GM23338 (cell line): Measurements from ENCODE around the gene CPT1C. TPM values are rescaled to one million over a fixed set of nuclear protein-coding genes. Genes with fewer than 3 reads are reported as not detected.

Source experiments
- ATAC-seq: fragments of 200-7000 bp; cut with Tn5 transposase; 3 replicates; pipeline ENCODE4 v1.9.1; 2020
- DNase-seq: peaks from one replicate; pipeline ENCODE4 v3.0.0-alpha.2; 2015; ENCODE audit warnings: low spot score
- H2AFZ ChIP-seq: fragments of 200-600 bp; sonication (generic); 2 replicates; pipeline ENCODE4 v1.8.0; 2016; ENCODE audit warnings: antibody characterized with exemption, mild to moderate bottlenecking, moderate library complexity
- H3F3A ChIP-seq: fragments of 200-600 bp; sonication (generic); replicated peaks from 2 replicates; pipeline ENCODE4 v1.8.0; 2017; ENCODE audit warnings: antibody characterized with exemption, mixed run types, low read depth
- H3K27ac ChIP-seq: fragments of 200-600 bp; sonication (generic); 2 replicates; pipeline ENCODE4 v1.6.1; 2016; ENCODE audit warnings: low read depth
- H3K27me3 ChIP-seq: fragments of 200-600 bp; sonication (generic); 2 replicates; pipeline ENCODE4 v1.8.0; 2016; ENCODE audit warnings: mild to moderate bottlenecking, mixed run types, moderate library complexity; ENCODE audit not compliant: insufficient read depth
- H3K36me3 ChIP-seq: fragments of 200-600 bp; sonication (generic); 2 replicates; pipeline ENCODE4 v1.8.0; 2016; ENCODE audit warnings: mild to moderate bottlenecking; ENCODE audit not compliant: insufficient read depth
- H3K4me1 ChIP-seq: fragments of 200-600 bp; sonication (generic); 2 replicates; pipeline ENCODE4 v1.8.0; 2016; ENCODE audit warnings: mild to moderate bottlenecking, moderate library complexity; ENCODE audit not compliant: insufficient read depth
- H3K4me2 ChIP-seq: fragments of 200-600 bp; sonication (generic); 2 replicates; pipeline ENCODE4 v1.7.1; 2017; ENCODE audit warnings: mixed run types
- H3K4me3 ChIP-seq: fragments of 200-600 bp; sonication (generic); 2 replicates; pipeline ENCODE4 v1.6.1; 2016; ENCODE audit warnings: mixed run types
- H3K79me2 ChIP-seq: fragments of 200-600 bp; sonication (generic); replicated peaks from 2 replicates; pipeline ENCODE4 v1.8.0; 2017; ENCODE audit warnings: mild to moderate bottlenecking; ENCODE audit not compliant: insufficient read depth
- H3K9me2 ChIP-seq: fragments of 200-600 bp; sonication (generic); 2 replicates; pipeline ENCODE4 v1.8.0; 2017; ENCODE audit not compliant: insufficient read depth
- H4K20me1 ChIP-seq: fragments of 200-600 bp; sonication (generic); replicated peaks from 2 replicates; pipeline ENCODE4 v1.8.0; 2017; ENCODE audit warnings: mild to moderate bottlenecking; ENCODE audit not compliant: insufficient read depth
- H3K27ac Mint-ChIP-seq: 2 replicates; pipeline ENCODE4 v1.8.0; 2020; ENCODE audit warnings: inconsistent platforms, mild to moderate bottlenecking, moderate library complexity, mixed read lengths
- H3K27me3 Mint-ChIP-seq: 3 replicates; pipeline ENCODE4 v1.8.0; 2022; ENCODE audit warnings: low read depth, mild to moderate bottlenecking, moderate library complexity, mixed read lengths, inconsistent platforms; ENCODE audit not compliant: insufficient read depth, poor library complexity
- H3K36me3 Mint-ChIP-seq: 3 replicates; pipeline ENCODE4 v1.8.0; 2021; ENCODE audit warnings: low read depth, mild to moderate bottlenecking, inconsistent platforms, moderate library complexity, mixed read lengths
- H3K4me1 Mint-ChIP-seq: 3 replicates; pipeline ENCODE4 v1.8.0; 2020; ENCODE audit warnings: mild to moderate bottlenecking, inconsistent platforms, mixed read lengths
- H3K4me3 Mint-ChIP-seq: 3 replicates; pipeline ENCODE4 v1.8.0; 2021; ENCODE audit warnings: moderate library complexity, mild to moderate bottlenecking, inconsistent platforms, mixed read lengths
- H3K9me3 Mint-ChIP-seq: 3 replicates; pipeline ENCODE4 v1.8.0; 2020; ENCODE audit warnings: moderate library complexity, mild to moderate bottlenecking, inconsistent platforms, mixed read lengths
- EZH2 ChIP-seq: fragments of 200-600 bp; sonication (generic); IDR thresholded peaks from one replicate; pipeline ENCODE4 v1.8.0; 2017; ENCODE audit warnings: antibody characterized with exemption, mild to moderate bottlenecking, low read depth; ENCODE audit not compliant: unreplicated experiment
- EZH2phosphoT487 ChIP-seq: fragments of 200-600 bp; sonication (generic); IDR thresholded peaks from one replicate; pipeline ENCODE4 v1.8.1; 2018; ENCODE audit warnings: antibody characterized with exemption; ENCODE audit not compliant: unreplicated experiment
- JUNB ChIP-seq: IDR thresholded peaks from one replicate; pipeline ENCODE4 v1.6.1; 2016; ENCODE audit warnings: antibody characterized with exemption; ENCODE audit not compliant: unreplicated experiment
- NANOG ChIP-seq: IDR thresholded peaks from 2 replicates; pipeline ENCODE4 v1.6.1; 2016; ENCODE audit warnings: antibody characterized with exemption, borderline replicate concordance
- ZNF331 ChIP-seq: fragments of 250-450 bp; sonication (Bioruptor Pico); IDR thresholded peaks from 2 replicates; pipeline ENCODE4 v1.5.0; 2020; ENCODE audit warnings: low read depth, mild to moderate bottlenecking, moderate library complexity
- polyA plus RNA-seq: library from polyadenylated mRNA; unstranded; fragments of >200 nt; fragmentation: Nextera tagmentation; extraction: Ambion mirVana; gene quantifications from 2 replicates; pipeline ENCODE4 v1.2.1, GENCODE V29; 2016
- total RNA-seq: library from RNA; depleted of rRNA; stranded (reverse); fragments of >200 nt; shearing (Covaris generic); gene quantifications from 2 replicates; pipeline ENCODE4 v1.2.3, GENCODE V29; 2014
- TF ChIP-seq, protein P1 (sequence below), 2 experiments: fragments of 200-600 bp in 1 of 2; sonication (generic) in 1 of 2; conservative IDR thresholded peaks; 2 replicates each; pipeline versions ENCODE4 v1.5.1 to v1.6.1; 2016 to 2017; ENCODE audit warnings: antibody characterized with exemption in 2 of 2, low read depth in 2 of 2, mild to moderate bottlenecking in 2 of 2, moderate library complexity in 1 of 2
- TF ChIP-seq, protein P2 (sequence below): IDR thresholded peaks from 2 replicates; pipeline ENCODE4 v1.6.1; 2016; ENCODE audit warnings: antibody characterized with exemption
- TF ChIP-seq, protein P3 (sequence below): IDR thresholded peaks from one replicate; pipeline ENCODE4 v1.6.1; 2018; ENCODE audit warnings: antibody characterized with exemption; ENCODE audit not compliant: unreplicated experiment

The CPT1C gene
- total and polyA plus RNA-seq, 2 experiments from 2014 or later: 63.4 to 77.3 TPM

DNA sequence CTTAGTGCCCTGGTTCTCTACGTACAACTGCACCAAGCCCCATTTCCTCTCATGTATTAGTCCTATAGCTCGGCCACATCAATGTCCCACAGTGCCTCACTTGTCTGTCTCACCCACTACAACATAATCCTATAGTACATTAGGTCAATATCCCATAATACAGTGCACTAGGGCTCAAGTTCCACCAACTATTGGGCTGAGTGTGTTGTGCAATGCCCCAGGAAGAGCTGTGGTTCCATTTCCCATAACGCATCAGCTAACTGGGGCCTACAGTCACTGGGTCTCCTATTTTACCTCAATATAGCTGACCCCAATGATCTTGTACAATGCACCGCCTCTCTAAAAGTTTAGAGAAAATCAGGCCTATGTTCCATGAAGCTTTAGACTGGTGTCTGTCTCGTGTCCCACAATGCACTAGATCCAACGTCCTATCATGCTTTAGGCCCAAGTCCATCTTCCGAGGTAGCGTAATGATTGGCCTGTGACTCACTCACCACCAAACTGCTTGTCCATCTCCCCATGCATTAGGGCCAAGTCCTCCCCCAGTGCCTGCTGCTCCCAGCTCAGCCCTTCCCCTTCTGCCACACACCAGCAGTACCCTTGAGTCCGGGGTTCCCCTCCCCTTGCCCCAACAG is 50.4 kb downstream of the CPT1C start:
- no peak overlapping the region for H3K4me2 ChIP-seq
- peaks cover 12% of the 10 kb centered on the region for H3K9me3 Mint-ChIP-seq
- peaks cover 3% of the 10 kb centered on the region; the same call in 1 of the 2 replicates for H3K9me2 ChIP-seq
- no peak overlapping the region for H3K27ac Mint-ChIP-seq
- no peaks in the 10 kb centered on the region for H3K79me2 ChIP-seq
- DNase-seq: no peak
- H3K27me3 ChIP-seq: no peaks in the 10 kb centered on the region
- peaks cover 11% of the 10 kb centered on the region for H3K27me3 Mint-ChIP-seq
- H4K20me1 ChIP-seq: no peaks in the 10 kb centered on the region
- peaks cover 3% of the 10 kb centered on the region; the same call in 2 of the 3 replicates for H3K36me3 Mint-ChIP-seq
- H2AFZ ChIP-seq: no peak overlapping the region
- no peak overlapping the region for H3K27ac ChIP-seq
- H3K4me1 Mint-ChIP-seq: no peaks in the 10 kb centered on the region
- no peak for ATAC-seq
- H3K4me1 ChIP-seq: no peaks in the 10 kb centered on the region
- no peaks in the 10 kb centered on the region for H3F3A ChIP-seq
- H3K36me3 ChIP-seq: no peaks in the 10 kb centered on the region
- no peak overlapping the region for H3K4me3 ChIP-seq
- TF ChIP-seq, protein P1, sequence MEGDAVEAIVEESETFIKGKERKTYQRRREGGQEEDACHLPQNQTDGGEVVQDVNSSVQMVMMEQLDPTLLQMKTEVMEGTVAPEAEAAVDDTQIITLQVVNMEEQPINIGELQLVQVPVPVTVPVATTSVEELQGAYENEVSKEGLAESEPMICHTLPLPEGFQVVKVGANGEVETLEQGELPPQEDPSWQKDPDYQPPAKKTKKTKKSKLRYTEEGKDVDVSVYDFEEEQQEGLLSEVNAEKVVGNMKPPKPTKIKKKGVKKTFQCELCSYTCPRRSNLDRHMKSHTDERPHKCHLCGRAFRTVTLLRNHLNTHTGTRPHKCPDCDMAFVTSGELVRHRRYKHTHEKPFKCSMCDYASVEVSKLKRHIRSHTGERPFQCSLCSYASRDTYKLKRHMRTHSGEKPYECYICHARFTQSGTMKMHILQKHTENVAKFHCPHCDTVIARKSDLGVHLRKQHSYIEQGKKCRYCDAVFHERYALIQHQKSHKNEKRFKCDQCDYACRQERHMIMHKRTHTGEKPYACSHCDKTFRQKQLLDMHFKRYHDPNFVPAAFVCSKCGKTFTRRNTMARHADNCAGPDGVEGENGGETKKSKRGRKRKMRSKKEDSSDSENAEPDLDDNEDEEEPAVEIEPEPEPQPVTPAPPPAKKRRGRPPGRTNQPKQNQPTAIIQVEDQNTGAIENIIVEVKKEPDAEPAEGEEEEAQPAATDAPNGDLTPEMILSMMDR (conservative IDR thresholded peaks at IDR 0.05; ENCODE audit: low read depth in 2 of 2): no peak
- TF ChIP-seq, protein P2, sequence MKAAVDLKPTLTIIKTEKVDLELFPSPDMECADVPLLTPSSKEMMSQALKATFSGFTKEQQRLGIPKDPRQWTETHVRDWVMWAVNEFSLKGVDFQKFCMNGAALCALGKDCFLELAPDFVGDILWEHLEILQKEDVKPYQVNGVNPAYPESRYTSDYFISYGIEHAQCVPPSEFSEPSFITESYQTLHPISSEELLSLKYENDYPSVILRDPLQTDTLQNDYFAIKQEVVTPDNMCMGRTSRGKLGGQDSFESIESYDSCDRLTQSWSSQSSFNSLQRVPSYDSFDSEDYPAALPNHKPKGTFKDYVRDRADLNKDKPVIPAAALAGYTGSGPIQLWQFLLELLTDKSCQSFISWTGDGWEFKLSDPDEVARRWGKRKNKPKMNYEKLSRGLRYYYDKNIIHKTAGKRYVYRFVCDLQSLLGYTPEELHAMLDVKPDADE: no peak
- H3K4me3 Mint-ChIP-seq: no peak overlapping the region

DNA sequence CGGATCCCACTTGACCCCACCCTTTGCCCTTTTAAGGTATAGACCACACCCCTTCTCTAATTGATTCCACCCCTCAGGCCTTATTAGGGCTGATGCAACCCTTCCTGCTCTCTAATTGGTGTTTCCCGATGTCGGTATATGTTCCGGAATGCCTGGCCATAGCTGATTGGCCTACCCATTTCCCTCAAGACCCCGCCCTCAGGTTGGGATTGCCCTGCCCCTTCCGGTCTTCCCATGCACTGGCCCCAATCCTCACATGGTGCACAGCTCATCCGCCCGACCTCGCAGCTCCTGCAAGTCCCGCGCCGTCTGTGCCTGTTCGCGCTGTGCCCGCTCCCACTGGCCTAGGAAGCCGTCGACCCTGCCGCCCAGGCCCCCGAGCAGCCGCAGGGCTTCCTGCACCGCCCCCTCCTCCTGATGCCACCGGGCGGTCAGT is 54.0 kb downstream of the CPT1C start:
- peaks cover 3% of the 10 kb centered on the region for H3K36me3 Mint-ChIP-seq
- ATAC-seq (peak; percentile 49), DNase-seq (peak; percentile 91)
- TF ChIP-seq NANOG: no peak
- no peak for TF ChIP-seq EZH2phosphoT487
- no peak for TF ChIP-seq EZH2
- no peak for TF ChIP-seq JUNB
- TF ChIP-seq, protein P2: no peak
- TF ChIP-seq ZNF331 (CRISPR knock-in tag): no peak
- TF ChIP-seq, protein P3, sequence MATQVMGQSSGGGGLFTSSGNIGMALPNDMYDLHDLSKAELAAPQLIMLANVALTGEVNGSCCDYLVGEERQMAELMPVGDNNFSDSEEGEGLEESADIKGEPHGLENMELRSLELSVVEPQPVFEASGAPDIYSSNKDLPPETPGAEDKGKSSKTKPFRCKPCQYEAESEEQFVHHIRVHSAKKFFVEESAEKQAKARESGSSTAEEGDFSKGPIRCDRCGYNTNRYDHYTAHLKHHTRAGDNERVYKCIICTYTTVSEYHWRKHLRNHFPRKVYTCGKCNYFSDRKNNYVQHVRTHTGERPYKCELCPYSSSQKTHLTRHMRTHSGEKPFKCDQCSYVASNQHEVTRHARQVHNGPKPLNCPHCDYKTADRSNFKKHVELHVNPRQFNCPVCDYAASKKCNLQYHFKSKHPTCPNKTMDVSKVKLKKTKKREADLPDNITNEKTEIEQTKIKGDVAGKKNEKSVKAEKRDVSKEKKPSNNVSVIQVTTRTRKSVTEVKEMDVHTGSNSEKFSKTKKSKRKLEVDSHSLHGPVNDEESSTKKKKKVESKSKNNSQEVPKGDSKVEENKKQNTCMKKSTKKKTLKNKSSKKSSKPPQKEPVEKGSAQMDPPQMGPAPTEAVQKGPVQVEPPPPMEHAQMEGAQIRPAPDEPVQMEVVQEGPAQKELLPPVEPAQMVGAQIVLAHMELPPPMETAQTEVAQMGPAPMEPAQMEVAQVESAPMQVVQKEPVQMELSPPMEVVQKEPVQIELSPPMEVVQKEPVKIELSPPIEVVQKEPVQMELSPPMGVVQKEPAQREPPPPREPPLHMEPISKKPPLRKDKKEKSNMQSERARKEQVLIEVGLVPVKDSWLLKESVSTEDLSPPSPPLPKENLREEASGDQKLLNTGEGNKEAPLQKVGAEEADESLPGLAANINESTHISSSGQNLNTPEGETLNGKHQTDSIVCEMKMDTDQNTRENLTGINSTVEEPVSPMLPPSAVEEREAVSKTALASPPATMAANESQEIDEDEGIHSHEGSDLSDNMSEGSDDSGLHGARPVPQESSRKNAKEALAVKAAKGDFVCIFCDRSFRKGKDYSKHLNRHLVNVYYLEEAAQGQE: no peak

More for the DNA sequence above, 54.0 kb downstream of the CPT1C start:
- Histone ChIP-seq H3K9me2 (peaks cover 3% of the 10 kb centered on the region; the same call in 1 of the 2 replicates), H3K36me3 (no peaks in the 10 kb centered on the region), H3F3A (0 out of 2 replicates have a peak, but pooled peaks cover 12% of the 10 kb centered on the region), H4K20me1 (no peaks in the 10 kb centered on the region), H3K4me3 (no peak overlapping the region), H3K27me3 (no peaks in the 10 kb centered on the region), H3K79me2 (no peaks in the 10 kb centered on the region), H3K4me1 (peaks cover 4% of the 10 kb centered on the region; the same call in 1 of the 2 replicates), H3K27ac (no peak overlapping the region), H2AFZ (no peak overlapping the region), H3K4me2 (no peak overlapping the region)
- Mint-ChIP-seq H3K27me3 (peaks cover 18% of the 10 kb centered on the region), H3K4me3 (no peak overlapping the region), H3K27ac (no peak overlapping the region), H3K4me1 (no peaks in the 10 kb centered on the region), H3K9me3 (peaks cover 16% of the 10 kb centered on the region)
